Skeletal muscle satellite cell (primary cell): ENCODE results near the gene FAAH2.
"Not testable (repeated sequence)": the region's sequence is repeated elsewhere in the genome, so short reads cannot be mapped to it uniquely, and the experiment has no call there.

Experiments
- H3K27me3 ChIP-seq: 2 replicates; pipeline ENCODE4 v1.7.0; 2013; ENCODE audit warnings: low read length; ENCODE audit not compliant: control insufficient read depth, insufficient read depth
- H3K36me3 ChIP-seq: 2 replicates; pipeline ENCODE4 v1.7.0; 2013; ENCODE audit warnings: mild to moderate bottlenecking, control low read depth, low read length; ENCODE audit not compliant: insufficient read depth
- H3K4me1 ChIP-seq: 2 replicates; pipeline ENCODE4 v1.7.0; 2013; ENCODE audit warnings: low read length; ENCODE audit not compliant: control insufficient read depth, insufficient read depth
- H3K4me2 ChIP-seq: 2 replicates; pipeline ENCODE4 v1.7.0; 2013; ENCODE audit warnings: mild to moderate bottlenecking, low read length
- H3K4me3 ChIP-seq: 2 replicates; pipeline ENCODE4 v1.7.0; 2013; ENCODE audit warnings: low read length
- H3K9ac ChIP-seq: 2 replicates; pipeline ENCODE4 v1.7.0; 2013; ENCODE audit warnings: mild to moderate bottlenecking, low read depth, low read length, moderate library complexity
- H3K9me3 ChIP-seq: replicated peaks from 2 replicates; pipeline ENCODE4 v1.7.0; 2013; ENCODE audit warnings: mild to moderate bottlenecking, control low read depth, low read length

FAAH2 gene

GRCh38 chrX:57403191-57403590 lies 116.7 kb downstream of the FAAH2 start:
- not testable (repeated sequence) for H3K4me2 ChIP-seq, H3K9ac ChIP-seq, H3K27me3 ChIP-seq, H3K4me1 ChIP-seq, H3K36me3 ChIP-seq, H3K9me3 ChIP-seq, H3K4me3 ChIP-seq

GRCh38 chrX:57406149-57406548 lies 119.6 kb downstream of the FAAH2 start:
- no peaks in the 10 kb centered on the region for H3K4me1 ChIP-seq
- no peak overlapping the region for H3K9ac ChIP-seq
- no peak overlapping the region for H3K4me3 ChIP-seq
- peaks cover 8% of the 10 kb centered on the region for H3K9me3 ChIP-seq
- H3K27me3 ChIP-seq, result no peaks in the 10 kb centered on the region
- no peak overlapping the region for H3K4me2 ChIP-seq
- no peaks in the 10 kb centered on the region for H3K36me3 ChIP-seq

GRCh38 chrX:57417827-57418226 lies 131.3 kb downstream of the FAAH2 start:
- no peak overlapping the region for H3K4me3 ChIP-seq
- H3K9me3 ChIP-seq, result no peaks in the 10 kb centered on the region
- H3K4me2 ChIP-seq, result no peak overlapping the region
- H3K4me1 ChIP-seq, result no peaks in the 10 kb centered on the region
- H3K27me3 ChIP-seq, result no peaks in the 10 kb centered on the region
- H3K36me3 ChIP-seq, result no peaks in the 10 kb centered on the region
- no peak overlapping the region for H3K9ac ChIP-seq

- H3K9me3 ChIP-seq, result no peaks in the 10 kb centered on the region
- no peaks in the 10 kb centered on the region for H3K27me3 ChIP-seq
- no peak overlapping the region for H3K4me2 ChIP-seq
Measured at GRCh38 chrX:57422289-57422688, 135.8 kb downstream of the FAAH2 start.

GRCh38 chrX:57422790-57423189 lies 136.3 kb downstream of the FAAH2 start:
- Histone ChIP-seq H3K4me1 (no peaks in the 10 kb centered on the region), H3K9ac (no peak overlapping the region), H3K27me3 (no peaks in the 10 kb centered on the region), H3K9me3 (no peaks in the 10 kb centered on the region), H3K4me3 (no peak overlapping the region), H3K4me2 (no peak overlapping the region), H3K36me3 (no peaks in the 10 kb centered on the region)

More at GRCh38 chrX:57422289-57422688, 135.8 kb downstream of the FAAH2 start:
- Histone ChIP-seq H3K4me1 (no peaks in the 10 kb centered on the region), H3K4me3 (no peak overlapping the region), H3K9ac (no peak overlapping the region), H3K36me3 (no peaks in the 10 kb centered on the region)

- Histone ChIP-seq H3K4me3 (no peak overlapping the region), H3K4me1 (no peaks in the 10 kb centered on the region), H3K27me3 (no peaks in the 10 kb centered on the region), H3K36me3 (no peaks in the 10 kb centered on the region), H3K9ac (no peak overlapping the region), H3K4me2 (no peak overlapping the region), H3K9me3 (no peaks in the 10 kb centered on the region)
Measured at GRCh38 chrX:57445076-57445475, 158.6 kb downstream of the FAAH2 start.

- Histone ChIP-seq H3K4me2 (no peak overlapping the region), H3K27me3 (no peaks in the 10 kb centered on the region), H3K9ac (no peak overlapping the region), H3K4me1 (no peaks in the 10 kb centered on the region), H3K4me3 (no peak overlapping the region), H3K9me3 (no peaks in the 10 kb centered on the region), H3K36me3 (no peaks in the 10 kb centered on the region)
Measured at GRCh38 chrX:57445832-57446231, 159.3 kb downstream of the FAAH2 start.

GRCh38 chrX:57447856-57448255 lies 161.3 kb downstream of the FAAH2 start:
- no peaks in the 10 kb centered on the region for H3K27me3 ChIP-seq
- H3K4me2 ChIP-seq, result no peak overlapping the region
- no peak overlapping the region for H3K4me3 ChIP-seq
- no peaks in the 10 kb centered on the region for H3K4me1 ChIP-seq
- H3K9ac ChIP-seq, result no peak overlapping the region
- no peaks in the 10 kb centered on the region for H3K36me3 ChIP-seq
- no peaks in the 10 kb centered on the region for H3K9me3 ChIP-seq

GRCh38 chrX:57451426-57452020 lies 165.0 kb downstream of the FAAH2 start:
- Histone ChIP-seq H3K4me2 (no peak overlapping the region), H3K4me1 (no peaks in the 10 kb centered on the region), H3K9ac (no peak overlapping the region), H3K27me3 (no peaks in the 10 kb centered on the region), H3K9me3 (no peaks in the 10 kb centered on the region), H3K36me3 (no peaks in the 10 kb centered on the region), H3K4me3 (no peak overlapping the region)

- H3K27me3 ChIP-seq, result no peaks in the 10 kb centered on the region
- no peaks in the 10 kb centered on the region for H3K9me3 ChIP-seq
- no peak overlapping the region for H3K4me3 ChIP-seq
- H3K36me3 ChIP-seq, result no peaks in the 10 kb centered on the region
- H3K4me1 ChIP-seq, result no peaks in the 10 kb centered on the region
- H3K9ac ChIP-seq, result no peak overlapping the region
- H3K4me2 ChIP-seq, result no peak overlapping the region
Measured at GRCh38 chrX:57453901-57454300, 167.4 kb downstream of the FAAH2 start.

GRCh38 chrX:57481514-57481913 lies 195.0 kb downstream of the FAAH2 start:
- no peak overlapping the region for H3K9ac ChIP-seq
- no peaks in the 10 kb centered on the region for H3K36me3 ChIP-seq
- peaks cover 8% of the 10 kb centered on the region for H3K9me3 ChIP-seq

GRCh38 chrX:57516491-57516890 lies 230.0 kb downstream of the FAAH2 start:
- H3K27me3 ChIP-seq, result no peaks in the 10 kb centered on the region
- H3K9ac ChIP-seq, result no peak overlapping the region
- no peaks in the 10 kb centered on the region for H3K9me3 ChIP-seq
- H3K4me2 ChIP-seq, result no peak overlapping the region
- H3K4me3 ChIP-seq, result no peak overlapping the region
- H3K4me1 ChIP-seq, result no peaks in the 10 kb centered on the region
- no peaks in the 10 kb centered on the region for H3K36me3 ChIP-seq

More at GRCh38 chrX:57481514-57481913, 195.0 kb downstream of the FAAH2 start:
- H3K4me2 ChIP-seq, result no peak overlapping the region
- no peaks in the 10 kb centered on the region for H3K27me3 ChIP-seq
- H3K4me3 ChIP-seq, result no peak overlapping the region
- H3K4me1 ChIP-seq, result no peaks in the 10 kb centered on the region
